K562 (cell line): Measurements from ENCODE around the gene USP48. TPM values are rescaled to one million over a fixed set of nuclear protein-coding genes. Genes with fewer than 3 reads are reported as not detected.

Experiments used
- ETS2 ChIP-seq: IDR thresholded peaks from 2 replicates; pipeline ENCODE4 v1.6.1; 2016; ENCODE audit warnings: borderline replicate concordance, missing genetic modification characterization, mild to moderate bottlenecking, moderate library complexity, missing compliant biosample characterization; ENCODE audit not compliant: poor library complexity, severe bottlenecking
- HNRNPH1 ChIP-seq: fragments of 200-400 bp; formaldehyde crosslinking; optimal IDR thresholded peaks from 2 replicates; pipeline ENCODE3; 2017; ENCODE audit warnings: low read depth, mild to moderate bottlenecking, low read length, moderate library complexity
- KAT7 ChIP-seq: sonication (generic); formaldehyde crosslinking; IDR thresholded peaks from 2 replicates; pipeline ENCODE4 v1.8.0; 2022; ENCODE audit warnings: missing genetic modification reagents, mild to moderate bottlenecking, borderline replicate concordance
- KLF6 ChIP-seq: fragments of 250-450 bp; sonication (Bioruptor Pico); IDR thresholded peaks from 2 replicates; pipeline ENCODE4 v1.4.0; 2020; ENCODE audit warnings: mild to moderate bottlenecking, moderate library complexity, borderline replicate concordance
- MAFK ChIP-seq: IDR thresholded peaks from 2 replicates; pipeline ENCODE4 v1.6.1; 2011; ENCODE audit warnings: low read length, improper control_type of control experiment
- PBX2 ChIP-seq, 2 experiments: IDR thresholded peaks in 1 of 2; conservative IDR thresholded peaks in 1 of 2; 2 replicates each; pipeline ENCODE4 v1.6.1; 2016; ENCODE audit warnings: low read depth in 2 of 2, mild to moderate bottlenecking in 1 of 2, missing compliant biosample characterization in 1 of 2, missing genetic modification characterization in 1 of 2, moderate library complexity in 1 of 2
- RFX1 ChIP-seq: fragments of 450-650 bp; IDR thresholded peaks from 2 replicates; pipeline ENCODE4 v1.6.1; 2016; ENCODE audit warnings: mild to moderate bottlenecking, moderate library complexity
- SPI1 ChIP-seq: IDR thresholded peaks from 2 replicates; pipeline ENCODE4 v1.6.1; 2011; ENCODE audit warnings: low read depth, low read length, control low read depth, borderline replicate concordance
- ZNF668 ChIP-seq: fragments of 250-450 bp; sonication (Bioruptor Pico); IDR thresholded peaks from 2 replicates; pipeline ENCODE4 v1.8.0; 2022; ENCODE audit warnings: mild to moderate bottlenecking, inconsistent platforms
- ZNF699 ChIP-seq: fragments of 250-450 bp; sonication (Bioruptor Pico); IDR thresholded peaks from 2 replicates; pipeline ENCODE4 v1.8.0; 2021; ENCODE audit warnings: mild to moderate bottlenecking, moderate library complexity; ENCODE audit not compliant: insufficient replicate concordance
- ZNF766 ChIP-seq: fragments of 200-800 bp; sonication (Bioruptor generic); conservative IDR thresholded peaks from 2 replicates; pipeline ENCODE4 v1.6.1; 2016; ENCODE audit warnings: missing genetic modification characterization, missing compliant biosample characterization
- polyA plus RNA-seq, 8 experiments: library from polyadenylated mRNA; depleted of rRNA in 4 of 8; stranded (reverse) in 5 of 8; unstranded in 3 of 8; fragments of >200 nt; fragmentation: Nextera tagmentation in 2 of 8; fragmentation: Illumina TruSeq in 1 of 8; extraction: Ambion mirVana in 2 of 8; extraction: Trizol in 1 of 8; gene quantifications; 2 replicates each; pipeline versions ENCODE4 v1.2.1 to v1.2.3, GENCODE V29; 2011 to 2014; ENCODE audit warnings: inconsistent platforms in 1 of 8, missing spikeins in 1 of 8
- total RNA-seq, 7 experiments: library from RNA; depleted of rRNA in 6 of 7; stranded (reverse); fragments of >200 nt in 6 of 7; fragmentation: Illumina TruSeq in 2 of 7; extraction: Trizol in 2 of 7; gene quantifications; 2 replicates each; pipeline versions ENCODE4 v1.2.1 to v1.2.3, GENCODE V29; 2011 to 2021; ENCODE audit warnings: low replicate concordance in 1 of 7
- TF ChIP-seq, protein P1 (sequence below): IDR thresholded peaks from 2 replicates; pipeline ENCODE4 v1.6.1; 2012; ENCODE audit warnings: low read depth, low read length, improper control_type of control experiment, borderline replicate concordance
- TF ChIP-seq, protein P2 (sequence below): fragments of 450-650 bp; IDR thresholded peaks from 2 replicates; pipeline ENCODE4 v1.6.1; 2016; ENCODE audit warnings: borderline replicate concordance

USP48 gene
- total and polyA plus RNA-seq, 9 of the 15 experiments (the other 6 are each of a cell fraction or from before 2014, with no cell fraction given) = 23.3 to 123 (median 106) TPM

GRCh38 chr1:21783679-21784603 is 992 bp upstream of the USP48 start (continued):
- TF ChIP-seq, protein P1, sequence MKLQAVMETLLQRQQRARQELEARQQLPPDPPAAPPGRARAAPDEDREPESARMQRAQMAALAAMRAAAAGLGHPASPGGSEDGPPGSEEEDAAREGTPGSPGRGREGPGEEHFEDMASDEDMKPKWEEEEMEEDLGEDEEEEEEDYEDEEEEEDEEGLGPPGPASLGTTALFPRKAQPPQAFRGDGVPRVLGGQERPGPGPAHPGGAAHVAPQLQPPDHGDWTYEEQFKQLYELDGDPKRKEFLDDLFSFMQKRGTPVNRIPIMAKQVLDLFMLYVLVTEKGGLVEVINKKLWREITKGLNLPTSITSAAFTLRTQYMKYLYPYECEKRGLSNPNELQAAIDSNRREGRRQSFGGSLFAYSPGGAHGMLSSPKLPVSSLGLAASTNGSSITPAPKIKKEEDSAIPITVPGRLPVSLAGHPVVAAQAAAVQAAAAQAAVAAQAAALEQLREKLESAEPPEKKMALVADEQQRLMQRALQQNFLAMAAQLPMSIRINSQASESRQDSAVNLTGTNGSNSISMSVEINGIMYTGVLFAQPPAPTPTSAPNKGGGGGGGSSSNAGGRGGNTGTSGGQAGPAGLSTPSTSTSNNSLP = peak; percentile 38; the same call in 1 of the 2 replicates
- TF ChIP-seq KAT7 (0 out of 2 replicates have a peak, but pooled peaks have one; percentile 34), ETS2 (tag) (no peak), MAFK (peak; percentile 43; the same call in 1 of the 2 replicates), SPI1 (peak; percentile 40; the same call in 1 of the 2 replicates), ZNF699 (CRISPR knock-in tag) (no peak), ZNF766 (CRISPR knock-in tag) (peak; percentile 58; the same call in 1 of the 2 replicates), RFX1 (no peak), KLF6 (CRISPR knock-in tag) (no peak), PBX2 (CRISPR knock-in tag; IDR thresholded peaks at IDR 0.05; ENCODE audit: low read depth) (no peak), PBX2 (tag; conservative IDR thresholded peaks at IDR 0.05; ENCODE audit: low read depth) (no peak), HNRNPH1 (no peak), ZNF668 (CRISPR knock-in tag) (no peak)
- TF ChIP-seq, protein P2, sequence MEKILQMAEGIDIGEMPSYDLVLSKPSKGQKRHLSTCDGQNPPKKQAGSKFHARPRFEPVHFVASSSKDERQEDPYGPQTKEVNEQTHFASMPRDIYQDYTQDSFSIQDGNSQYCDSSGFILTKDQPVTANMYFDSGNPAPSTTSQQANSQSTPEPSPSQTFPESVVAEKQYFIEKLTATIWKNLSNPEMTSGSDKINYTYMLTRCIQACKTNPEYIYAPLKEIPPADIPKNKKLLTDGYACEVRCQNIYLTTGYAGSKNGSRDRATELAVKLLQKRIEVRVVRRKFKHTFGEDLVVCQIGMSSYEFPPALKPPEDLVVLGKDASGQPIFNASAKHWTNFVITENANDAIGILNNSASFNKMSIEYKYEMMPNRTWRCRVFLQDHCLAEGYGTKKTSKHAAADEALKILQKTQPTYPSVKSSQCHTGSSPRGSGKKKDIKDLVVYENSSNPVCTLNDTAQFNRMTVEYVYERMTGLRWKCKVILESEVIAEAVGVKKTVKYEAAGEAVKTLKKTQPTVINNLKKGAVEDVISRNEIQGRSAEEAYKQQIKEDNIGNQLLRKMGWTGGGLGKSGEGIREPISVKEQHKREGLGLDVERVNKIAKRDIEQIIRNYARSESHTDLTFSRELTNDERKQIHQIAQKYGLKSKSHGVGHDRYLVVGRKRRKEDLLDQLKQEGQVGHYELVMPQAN = no peak
